Measurements from ENCODE around the gene IQCK. TPM values are rescaled to one million over a fixed set of nuclear protein-coding genes. Genes with fewer than 3 reads are reported as not detected.

Gene IQCK
- total and polyA plus RNA-seq, 2 experiments from 2014 or later = 7.2 to 11.8 TPM

GRCh38 chr16:19757026-19757425 is 39.0 kb downstream of the IQCK start:
- H3K4me3 ChIP-seq = no peak overlapping the region
- H2AFZ ChIP-seq = no peak overlapping the region
- no peaks in the 10 kb centered on the region for H3K9me3 ChIP-seq (ENCODE audit: low read depth)
- H3K27ac ChIP-seq = peak overlapping the region; percentile 63
- TF ChIP-seq CTCF (IDR thresholded peaks at IDR 0.05; ENCODE audit: poor library complexity) = no peak
- TF ChIP-seq EZH2phosphoT487 (IDR thresholded peaks at IDR 0.05; ENCODE audit: low read depth, severe bottlenecking, unreplicated experiment) = no peak
- no peak for TF ChIP-seq EZH2 (IDR thresholded peaks at IDR 0.05; ENCODE audit: borderline replicate concordance)
- H3K27me3 ChIP-seq = no peaks in the 10 kb centered on the region
- peaks cover 32% of the 10 kb centered on the region for H3K4me1 ChIP-seq (ENCODE audit: insufficient read depth)
- no peaks in the 10 kb centered on the region for H4K20me1 ChIP-seq (ENCODE audit: insufficient read depth, poor library complexity, severe bottlenecking)
- no peaks in the 10 kb centered on the region for H3K79me2 ChIP-seq
- no peak overlapping the region for H3K4me2 ChIP-seq
- no peaks in the 10 kb centered on the region for H3K9me2 ChIP-seq (replicated peaks; ENCODE audit: insufficient read depth)
- WGBS (ENCODE audit: low lambda C conversion rate, missing lambda C conversion rate) = 94% methylated on average over 5 of the region's 5 CpGs
- no peaks in the 10 kb centered on the region for H3K36me3 ChIP-seq (replicated peaks; ENCODE audit: insufficient read depth, low read depth)
- no peak for DNase-seq (ENCODE audit: low spot score)

- no peak overlapping the region for H3K4me3 ChIP-seq
- no peaks in the 10 kb centered on the region for H3K79me2 ChIP-seq
- H3K4me1 ChIP-seq (ENCODE audit: insufficient read depth) = peaks cover 24% of the 10 kb centered on the region
- peak overlapping the region; percentile 45 for H3K4me2 ChIP-seq
- no peaks in the 10 kb centered on the region for H3K9me2 ChIP-seq (replicated peaks; ENCODE audit: insufficient read depth)
- DNase-seq (ENCODE audit: low spot score) = no peak
- H3K27me3 ChIP-seq = no peaks in the 10 kb centered on the region
- no peaks in the 10 kb centered on the region for H3K36me3 ChIP-seq (replicated peaks; ENCODE audit: insufficient read depth, low read depth)
- peak overlapping the region; percentile 63 for H3K27ac ChIP-seq
- 52% methylated on average over 8 of the region's 8 CpGs for WGBS (ENCODE audit: low lambda C conversion rate, missing lambda C conversion rate)
- H2AFZ ChIP-seq = no peak overlapping the region
- no peaks in the 10 kb centered on the region for H3K9me3 ChIP-seq (ENCODE audit: low read depth)
- TF ChIP-seq CTCF (IDR thresholded peaks at IDR 0.05; ENCODE audit: poor library complexity) = no peak
- TF ChIP-seq EZH2phosphoT487 (IDR thresholded peaks at IDR 0.05; ENCODE audit: low read depth, severe bottlenecking, unreplicated experiment) = no peak
- TF ChIP-seq EZH2 (IDR thresholded peaks at IDR 0.05; ENCODE audit: borderline replicate concordance) = no peak
- no peaks in the 10 kb centered on the region for H4K20me1 ChIP-seq (ENCODE audit: insufficient read depth, poor library complexity, severe bottlenecking)
These were observed 39.9 kb downstream of the IQCK start for GRCh38 chr16:19757762-19758595.

GRCh38 chr16:19760356-19761060 is 42.4 kb downstream of the IQCK start:
- Histone ChIP-seq H3K27ac (no peak overlapping the region), H3K4me1 (ENCODE audit: insufficient read depth) (peaks cover 11% of the 10 kb centered on the region), H3K36me3 (replicated peaks; ENCODE audit: insufficient read depth, low read depth) (no peaks in the 10 kb centered on the region), H3K27me3 (no peaks in the 10 kb centered on the region), H4K20me1 (ENCODE audit: insufficient read depth, poor library complexity, severe bottlenecking) (no peaks in the 10 kb centered on the region), H3K79me2 (no peaks in the 10 kb centered on the region), H2AFZ (no peak overlapping the region), H3K9me2 (replicated peaks; ENCODE audit: insufficient read depth) (no peaks in the 10 kb centered on the region), H3K9me3 (ENCODE audit: low read depth) (no peaks in the 10 kb centered on the region), H3K4me3 (no peak overlapping the region), H3K4me2 (no peak overlapping the region)
- 85% methylated on average over 7 of the region's 7 CpGs for WGBS (ENCODE audit: low lambda C conversion rate, missing lambda C conversion rate)
- TF ChIP-seq CTCF (IDR thresholded peaks at IDR 0.05; ENCODE audit: poor library complexity) (no peak), EZH2phosphoT487 (IDR thresholded peaks at IDR 0.05; ENCODE audit: low read depth, severe bottlenecking, unreplicated experiment) (no peak), EZH2 (IDR thresholded peaks at IDR 0.05; ENCODE audit: borderline replicate concordance) (no peak)
- no peak for DNase-seq (ENCODE audit: low spot score)

Data from hepatocyte (in vitro differentiated cells).